SK-N-SH (cell line): ENCODE results near the gene FHOD3. TPM values are rescaled to one million over a fixed set of nuclear protein-coding genes. Genes with fewer than 3 reads are reported as not detected.

Experiments
- CTCF ChIA-PET: fragments of 300-600, 350-600 bp; formaldehyde crosslinking; extraction: SDS; loops from one replicate; lab custom pipeline; 2021; lab: Yijun Ruan, JAX
- POLR2A ChIA-PET: fragments of 350-600 bp; sonication (Branson Sonifier 250); formaldehyde crosslinking; extraction: SDS; loops from one replicate; lab custom pipeline; 2020; ENCODE audit warnings: antibody characterized with exemption, inconsistent platforms; lab: Yijun Ruan, JAX
- DNase-seq: peaks from one replicate; pipeline ENCODE4 v3.0.0; 2012
- H2AFZ ChIP-seq: fragments of 200-600 bp; sonication (generic); 2 replicates; pipeline ENCODE4 v1.8.1; 2016; ENCODE audit warnings: antibody characterized with exemption, mild to moderate bottlenecking, low read depth
- H3F3A ChIP-seq: fragments of 200-600 bp; sonication (generic); replicated peaks from 2 replicates; pipeline ENCODE3; 2016; ENCODE audit warnings: antibody characterized with exemption, mild to moderate bottlenecking; ENCODE audit not compliant: insufficient read depth
- H3K27ac ChIP-seq, 2 experiments: fragments of 200-500 bp in 1 of 2; fragments of 200-600 bp in 1 of 2; sonication (Bioruptor generic) in 1 of 2; sonication (generic), shearing (Covaris generic) in 1 of 2; 2 replicates each; pipeline versions ENCODE4 v1.5.1 to v1.6.1; 2014 to 2016; ENCODE audit warnings: low read depth in 2 of 2, inconsistent platforms in 1 of 2, low read length in 1 of 2, mild to moderate bottlenecking in 1 of 2, mixed read lengths in 1 of 2
- H3K27me3 ChIP-seq: fragments of 200-600 bp; sonication (generic), shearing (Covaris generic); 2 replicates; pipeline ENCODE4 v1.6.1; 2016; ENCODE audit warnings: mixed run types; ENCODE audit not compliant: insufficient read depth
- H3K36me3 ChIP-seq, 2 experiments: fragments of 200-500 bp in 1 of 2; fragments of 200-600 bp in 1 of 2; sonication (Bioruptor generic) in 1 of 2; sonication (generic) in 1 of 2; replicated peaks in 1 of 2; 2 replicates each; pipeline versions ENCODE3 to v1.5.1; 2014 to 2016; ENCODE audit warnings: low read length in 1 of 2, mild to moderate bottlenecking in 1 of 2; ENCODE audit not compliant: insufficient read depth in 2 of 2, control insufficient read depth in 1 of 2
- H3K4me1 ChIP-seq, 2 experiments: fragments of 200-500 bp in 1 of 2; fragments of 200-600 bp in 1 of 2; sonication (Bioruptor generic) in 1 of 2; sonication (generic), shearing (Covaris generic) in 1 of 2; 2 replicates each; pipeline versions ENCODE4 v1.5.1 to v1.6.1; 2014 to 2016; ENCODE audit warnings: low read depth in 1 of 2, low read length in 1 of 2, mixed run types in 1 of 2; ENCODE audit not compliant: insufficient read depth in 2 of 2, control insufficient read depth in 1 of 2
- H3K4me2 ChIP-seq: fragments of 200-600 bp; sonication (generic), shearing (Covaris generic); 2 replicates; pipeline ENCODE4 v1.6.1; 2017; ENCODE audit warnings: mixed run types
- H3K4me3 ChIP-seq, 2 experiments: fragments of 200-500 bp in 1 of 2; fragments of 200-600 bp in 1 of 2; sonication (Bioruptor generic) in 1 of 2; sonication (generic), shearing (Covaris generic) in 1 of 2; 2 replicates each; pipeline versions ENCODE4 v1.5.1 to v1.8.1; 2014 to 2016; ENCODE audit warnings: low read depth in 2 of 2, inconsistent platforms in 1 of 2, low read length in 1 of 2, mild to moderate bottlenecking in 1 of 2, mixed read lengths in 1 of 2, moderate library complexity in 1 of 2
- H3K79me2 ChIP-seq: fragments of 200-600 bp; sonication (generic); 2 replicates; pipeline ENCODE4 v1.8.1; 2017; ENCODE audit warnings: mild to moderate bottlenecking; ENCODE audit not compliant: insufficient read depth
- H3K9ac ChIP-seq: fragments of 200-600 bp; sonication (generic); 2 replicates; pipeline ENCODE4 v1.6.1; 2017; ENCODE audit warnings: mixed run types
- H3K9me2 ChIP-seq: fragments of 200-600 bp; sonication (generic); 2 replicates; pipeline ENCODE4 v1.6.1; 2017; ENCODE audit warnings: mixed run types
- H3K9me3 ChIP-seq: fragments of 200-600 bp; sonication (generic); 2 replicates; pipeline ENCODE4 v1.6.1; 2017; ENCODE audit warnings: mixed run types, mild to moderate bottlenecking, moderate library complexity
- H4K20me1 ChIP-seq: fragments of 200-600 bp; sonication (generic); 2 replicates; pipeline ENCODE4 v1.6.1; 2017; ENCODE audit warnings: mild to moderate bottlenecking, mixed run types; ENCODE audit not compliant: insufficient read depth
- EP300 ChIP-seq, 2 experiments: IDR thresholded peaks; 2 replicates each; pipeline versions ENCODE4 v1.4.0 to v1.6.1; 2012; ENCODE audit warnings: borderline replicate concordance in 1 of 2, low read depth in 1 of 2, low read length in 1 of 2
- EZH2phosphoT487 ChIP-seq: fragments of 200-600 bp; sonication (generic); IDR thresholded peaks from 2 replicates; pipeline ENCODE4 v1.6.1; 2017; ENCODE audit warnings: low read depth, mixed run types, mild to moderate bottlenecking, antibody characterized with exemption, moderate library complexity, borderline replicate concordance
- FOXJ3 ChIP-seq: sonication (generic); formaldehyde crosslinking; IDR thresholded peaks from 2 replicates; pipeline ENCODE4 v1.5.1; 2020; ENCODE audit warnings: mild to moderate bottlenecking, missing genetic modification reagents
- GATA2 ChIP-seq: sonication (generic); formaldehyde crosslinking; IDR thresholded peaks from 2 replicates; pipeline ENCODE4 v1.5.0; 2020; ENCODE audit warnings: mild to moderate bottlenecking, missing genetic modification reagents
- MXI1 ChIP-seq: IDR thresholded peaks from 2 replicates; pipeline ENCODE4 v1.6.1; 2012; ENCODE audit warnings: mild to moderate bottlenecking, low read depth, low read length, improper control_type of control experiment
- NFIC ChIP-seq: IDR thresholded peaks from 2 replicates; pipeline ENCODE4 v1.4.0; 2012; ENCODE audit warnings: borderline replicate concordance
- NRF1 ChIP-seq: IDR thresholded peaks from 2 replicates; pipeline ENCODE4 v1.6.1; 2012; ENCODE audit warnings: low read depth, mild to moderate bottlenecking, low read length
- POLR2AphosphoS5 ChIP-seq: IDR thresholded peaks from 2 replicates; pipeline ENCODE4 v1.6.1; 2012; ENCODE audit warnings: low read depth, low read length
- SMC3 ChIP-seq: IDR thresholded peaks from 2 replicates; pipeline ENCODE4 v1.6.1; 2012; ENCODE audit warnings: low read depth, low read length, improper control_type of control experiment
- TAF1 ChIP-seq: IDR thresholded peaks from 2 replicates; pipeline ENCODE4 v1.6.1; 2012; ENCODE audit warnings: low read depth, mild to moderate bottlenecking, low read length, moderate library complexity, borderline replicate concordance
- YY1 ChIP-seq: IDR thresholded peaks from 2 replicates; pipeline ENCODE4 v1.4.0; 2012; ENCODE audit warnings: low read depth, mild to moderate bottlenecking
- WGBS: methylation state at CpG from one replicate; pipeline ENCODE4 v1.1.6; 2017; ENCODE audit warnings: low lambda C conversion rate; 5-methylcytosine and 5-hydroxymethylcytosine counted together
- polyA plus RNA-seq, 3 experiments: library from polyadenylated mRNA; depleted of rRNA; stranded (reverse); fragments of >200 nt; gene quantifications; 2 replicates each; pipeline ENCODE4 v1.2.3, GENCODE V29; 2012
- TF ChIP-seq, protein P1 (sequence below): fragments of 150-350 bp; IDR thresholded peaks from 2 replicates; pipeline ENCODE4 v1.6.1; 2017; ENCODE audit warnings: antibody characterized with exemption, low read length, low read depth, borderline replicate concordance

The FHOD3 gene
- 10.9 and 11.6 TPM in 2 replicates for polyA plus RNA-seq (2012; rRNA removed)
- 9.1 and 10.5 TPM in 2 replicates for polyA plus RNA-seq (2012; cell fraction: cytosol; rRNA removed)
- polyA plus RNA-seq (2012; cell fraction: nucleus; rRNA removed), result 19.0 and 20.8 TPM in 2 replicates

DNA sequence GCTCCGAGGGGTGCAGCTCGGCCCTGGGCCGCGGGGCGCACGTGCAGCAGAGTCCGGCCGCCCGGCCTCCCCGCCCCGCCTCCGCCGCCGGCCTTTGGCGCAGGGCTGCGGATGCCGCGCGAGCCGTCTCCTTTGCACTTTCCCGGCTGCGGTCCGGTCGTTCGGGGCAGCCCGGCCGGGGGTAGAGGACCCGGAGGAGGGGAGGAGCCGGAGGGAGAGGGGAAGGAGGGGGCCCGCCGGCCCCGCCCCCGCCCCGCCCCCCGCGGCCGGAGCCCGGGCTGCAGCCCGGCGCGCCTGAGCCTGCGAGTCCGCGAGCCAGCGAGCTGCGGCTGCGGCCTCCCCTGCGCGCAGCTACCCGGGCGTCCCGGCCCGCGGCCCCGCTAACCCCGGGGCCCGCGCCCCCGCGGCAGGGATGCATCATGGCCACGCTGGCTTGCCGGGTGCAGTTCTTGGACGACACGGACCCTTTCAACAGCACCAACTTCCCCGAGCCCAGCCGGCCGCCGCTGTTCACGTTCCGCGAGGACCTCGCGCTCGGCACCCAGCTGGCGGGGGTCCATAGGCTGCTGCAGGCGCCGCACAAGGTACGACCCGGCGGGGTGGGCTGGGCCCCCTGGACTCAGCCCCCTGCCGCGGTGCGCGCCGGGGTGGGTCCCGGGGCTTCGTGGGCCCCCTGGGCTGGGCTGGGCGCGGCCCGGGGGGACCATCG lies at the start of gene FHOD3:
Gene FHOD3, plus strand, starts transcription at position 297 of the 709 bp plus-strand sequence. Its CDS starts 123 bp downstream, at position 420.
- Histone ChIP-seq H3K27ac (peak within 1 kb of the TSS; percentile 57 to 89), H3K9me2 (no peaks in the 10 kb centered on the region), H3K9ac (peak within 1 kb of the TSS; percentile 72; the same call in 1 of the 2 replicates), H3K4me2 (peak within 1 kb of the TSS; percentile 98), H3K4me1 (peaks cover 0 to 16% of the 10 kb centered on the region in 2 experiments; a peak in 2 of 4 replicates), H2AFZ (peak within 1 kb of the TSS; percentile 85), H4K20me1 (no peaks in the 10 kb centered on the region), H3K4me3 (peak within 1 kb of the TSS; percentile 68 to 79), H3K36me3 (no peaks in the 10 kb centered on the region), H3K79me2 (peaks cover 7% of the 10 kb centered on the region; the same call in 1 of the 2 replicates), H3F3A (no peaks in the 10 kb centered on the region), H3K9me3 (no peaks in the 10 kb centered on the region; the same call in 1 of the 2 replicates), H3K27me3 (peaks cover 6% of the 10 kb centered on the region; the same call in 1 of the 2 replicates)
- ChIA-PET CTCF (interaction anchor here (0.7 to 4.3 kb wide), 22 partner anchors 11 to 414 kb away, joined by 3 to 24 read pairs (median 4); no protein-coding TSS in a partner anchor), POLR2A (interaction anchor here (0.5 to 2.8 kb wide), 9 partner anchors 12 to 1253 kb away, joined by 3 to 13 read pairs (median 3); no protein-coding TSS in a partner anchor)
- WGBS, result 0% methylated on average over 3 of the region's 91 CpGs
- TF ChIP-seq EZH2phosphoT487 (no peak), MXI1 (peak; percentile 68), SMC3 (0 out of 2 replicates have a peak, but pooled peaks have one; percentile 8), EP300 (IDR thresholded peaks at IDR 0.05; ENCODE audit: borderline replicate concordance in 1 of 2, low read depth in 1 of 2, low read length in 1 of 2) (no peak), TAF1 (peak; percentile 11; the same call in 1 of the 2 replicates)
- peak; percentile 97 for DNase-seq

DNA sequence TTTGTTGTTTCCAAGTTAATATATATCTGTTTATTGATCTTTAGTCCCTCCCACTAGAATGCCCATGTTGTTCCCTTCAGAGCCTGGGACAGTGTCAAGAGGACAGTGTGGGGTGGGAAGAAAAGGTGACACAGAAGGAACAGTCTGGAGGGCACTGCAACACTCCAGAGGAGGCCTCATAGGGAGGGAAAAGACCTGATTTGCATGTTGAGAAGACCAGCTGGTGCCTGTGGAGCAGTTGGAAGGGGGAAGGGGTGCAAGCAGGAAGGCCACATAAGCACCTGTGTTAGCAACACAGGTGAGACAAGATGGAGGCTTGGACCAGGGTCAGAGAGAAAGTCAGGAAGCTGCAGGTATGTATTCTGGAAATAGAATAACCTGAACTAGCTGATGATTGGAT lies 48.1 kb upstream of the FHOD3 start:
- TF ChIP-seq POLR2AphosphoS5, result no peak
- TF ChIP-seq YY1, result no peak
- no peak for TF ChIP-seq MXI1
- no peak for TF ChIP-seq NRF1
- TF ChIP-seq, protein P1, sequence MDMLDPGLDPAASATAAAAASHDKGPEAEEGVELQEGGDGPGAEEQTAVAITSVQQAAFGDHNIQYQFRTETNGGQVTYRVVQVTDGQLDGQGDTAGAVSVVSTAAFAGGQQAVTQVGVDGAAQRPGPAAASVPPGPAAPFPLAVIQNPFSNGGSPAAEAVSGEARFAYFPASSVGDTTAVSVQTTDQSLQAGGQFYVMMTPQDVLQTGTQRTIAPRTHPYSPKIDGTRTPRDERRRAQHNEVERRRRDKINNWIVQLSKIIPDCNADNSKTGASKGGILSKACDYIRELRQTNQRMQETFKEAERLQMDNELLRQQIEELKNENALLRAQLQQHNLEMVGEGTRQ, result no peak
- no peak for TF ChIP-seq GATA2 (CRISPR knock-in tag)
- no peak for TF ChIP-seq NFIC
- no peak for TF ChIP-seq FOXJ3
- TF ChIP-seq, all 33 proteins: peak for 0
- Histone ChIP-seq H3K79me2 (no peaks in the 10 kb centered on the region), H2AFZ (no peak overlapping the region), H3K9me3 (no peaks in the 10 kb centered on the region), H3K9me2 (no peaks in the 10 kb centered on the region), H3K4me2 (no peak overlapping the region), H3K27ac (no peak overlapping the region), H3F3A (no peaks in the 10 kb centered on the region), H3K9ac (no peak overlapping the region), H3K27me3 (no peaks in the 10 kb centered on the region), H3K4me3 (no peak overlapping the region), H3K4me1 (no peaks in the 10 kb centered on the region), H3K36me3 (no peaks in the 10 kb centered on the region), H4K20me1 (no peaks in the 10 kb centered on the region)
- DNase-seq, result no peak
- CTCF ChIA-PET, result no interaction called here
- POLR2A ChIA-PET, result no interaction called here
